B cell (primary cell): ENCODE measurements around the gene ENOX1. TPM values are rescaled to one million over a fixed set of nuclear protein-coding genes. Genes with fewer than 3 reads are reported as not detected.

Source experiments
- ATAC-seq: fragments of 200-7000 bp; cut with Tn5 transposase; one replicate; pipeline ENCODE4 v1.10.0; 2021; ENCODE audit warnings: low read depth, mild to moderate bottlenecking, moderate number of reproducible peaks, moderate library complexity
- CTCF ChIA-PET: fragments of 350-600 bp; sonication (Branson Sonifier 250); formaldehyde crosslinking; loops from one replicate; lab custom pipeline; 2021; ENCODE audit warnings: antibody characterized with exemption, inconsistent platforms; lab: Charles Lee
- POLR2A ChIA-PET: fragments of 350-600 bp; sonication (Branson Sonifier 250); formaldehyde crosslinking; loops from one replicate; lab custom pipeline; 2021; ENCODE audit warnings: antibody characterized with exemption; lab: Charles Lee
- DNase-seq: peaks from one replicate; pipeline ENCODE4 v3.0.0; 2013
- H2AFZ ChIP-seq: 2 replicates; pipeline ENCODE4 v1.6.1; 2012; ENCODE audit warnings: mild to moderate bottlenecking, low read depth, low read length; ENCODE audit not compliant: insufficient read depth, poor library complexity, severe bottlenecking
- H3K27ac ChIP-seq, 2 donors: 1 replicate in 1 of 2; 2 replicates in 1 of 2; pipeline ENCODE4 v1.5.1; 2012 to 2013; ENCODE audit warnings: low read length in 2 of 2, mild to moderate bottlenecking in 2 of 2, moderate library complexity in 1 of 2
- H3K27me3 ChIP-seq, 4 experiments: fragments of 200-600 bp in 1 of 4; sonication (generic) in 1 of 4; replicated peaks in 1 of 4; 1 replicate in 2 of 4; 2 replicates in 2 of 4; pipeline versions ENCODE4 v1.6.1 to v1.7.0; 2013 to 2016; ENCODE audit warnings: low read length in 3 of 4, mild to moderate bottlenecking in 2 of 4, mixed read lengths in 1 of 4, moderate library complexity in 1 of 4; ENCODE audit not compliant: insufficient read depth in 4 of 4, control insufficient read depth in 3 of 4; ENCODE audit errors: control extremely low read depth in 1 of 4
- H3K36me3 ChIP-seq, 2 experiments: replicated peaks in 1 of 2; 1 replicate in 1 of 2; 2 replicates in 1 of 2; pipeline versions ENCODE4 v1.6.1 to v1.7.1; 2013; ENCODE audit warnings: low read length in 1 of 2; ENCODE audit not compliant: insufficient read depth in 2 of 2, control insufficient read depth in 1 of 2; ENCODE audit errors: control extremely low read depth in 1 of 2, extremely low read depth in 1 of 2
- H3K4me1 ChIP-seq, 2 donors: fragments of 200-600 bp in 1 of 2; sonication (generic) in 1 of 2; 1 replicate in 1 of 2; 2 replicates in 1 of 2; pipeline versions ENCODE4 v1.5.1 to v1.6.1; 2013 to 2017; ENCODE audit warnings: low read length in 2 of 2; ENCODE audit not compliant: control insufficient read depth in 2 of 2, insufficient read depth in 2 of 2
- H3K4me2 ChIP-seq: replicated peaks from 2 replicates; pipeline ENCODE3; 2012; ENCODE audit warnings: mild to moderate bottlenecking, low read depth, low read length; ENCODE audit not compliant: poor library complexity, severe bottlenecking
- H3K4me3 ChIP-seq, 5 experiments: fragments of 200-600 bp in 1 of 5; sonication (generic) in 1 of 5; 1 replicate in 3 of 5; 2 replicates in 2 of 5; pipeline versions ENCODE4 v1.5.1 to v1.7.0; 2011 to 2016; ENCODE audit warnings: low read length in 4 of 5, mild to moderate bottlenecking in 4 of 5, low read depth in 2 of 5, control low read depth in 1 of 5, moderate library complexity in 1 of 5; ENCODE audit not compliant: insufficient read depth in 1 of 5; ENCODE audit errors: control extremely low read depth in 1 of 5, extremely low read depth in 1 of 5
- H3K79me2 ChIP-seq: fragments of 200-600 bp; sonication (generic); one replicate; pipeline ENCODE4 v1.6.0; 2016; ENCODE audit warnings: low read length; ENCODE audit not compliant: control insufficient read depth, insufficient read depth
- H3K9ac ChIP-seq: fragments of 200-600 bp; sonication (generic); 2 replicates; pipeline ENCODE4 v1.6.1; 2017; ENCODE audit warnings: mild to moderate bottlenecking, low read length, moderate library complexity
- H3K9me3 ChIP-seq, 3 donors: one replicate each; pipeline versions ENCODE4 v1.6.1 to v1.7.1; 2013; ENCODE audit warnings: low read length in 2 of 3; ENCODE audit not compliant: control insufficient read depth in 2 of 3, insufficient read depth in 1 of 3; ENCODE audit errors: control extremely low read depth in 1 of 3
- H4K20me1 ChIP-seq: 2 replicates; pipeline ENCODE4 v1.6.0; 2012; ENCODE audit warnings: mild to moderate bottlenecking, low read length; ENCODE audit not compliant: insufficient read depth, control insufficient read depth, poor library complexity, severe bottlenecking
- H3K27ac Mint-ChIP-seq: one replicate; pipeline ENCODE4 v1.8.0; 2021; ENCODE audit warnings: mixed read lengths
- H3K27me3 Mint-ChIP-seq: one replicate; pipeline ENCODE4 v1.8.0; 2021; ENCODE audit warnings: mixed read lengths
- H3K4me1 Mint-ChIP-seq: one replicate; pipeline ENCODE4 v1.8.0; 2021; ENCODE audit warnings: mixed read lengths
- H3K4me3 Mint-ChIP-seq: one replicate; pipeline ENCODE4 v1.8.0; 2021; ENCODE audit warnings: mixed read lengths
- H3K9me3 Mint-ChIP-seq: one replicate; pipeline ENCODE4 v1.8.0; 2022; ENCODE audit warnings: mixed read lengths; ENCODE audit not compliant: insufficient read depth
- EZH2 ChIP-seq: IDR thresholded peaks from 2 replicates; pipeline ENCODE4 v1.6.1; 2012; ENCODE audit warnings: borderline replicate concordance, low read depth, mild to moderate bottlenecking, moderate library complexity, low read length; ENCODE audit not compliant: insufficient read depth, poor library complexity, severe bottlenecking
- WGBS: methylation state at CpG from one replicate; pipeline ENCODE4 v1.1.5; 2013; ENCODE audit warnings: missing lambda C conversion rate; ENCODE audit not compliant: insufficient coverage; 5-methylcytosine and 5-hydroxymethylcytosine counted together
- intact Hi-C: fragments of 100-400 bp; cut with micrococcal nuclease; formaldehyde crosslinking; loops from one replicate; pipeline ENCODE4 v1.10.0; 2022
- polyA plus RNA-seq: library from polyadenylated mRNA; depleted of rRNA; stranded (reverse); fragments of >200 nt; gene quantifications from 2 replicates; pipeline ENCODE4 v1.2.3, GENCODE V29; 2012
- total RNA-seq, 2 donors: library from RNA; stranded (reverse); fragments of 120-200 nt in 1 of 2; gene quantifications; 1 replicate in 1 of 2; 2 replicates in 1 of 2; pipeline versions ENCODE4 v1.2.3 to v1.2.4, GENCODE V29; 2013 to 2022
- TF ChIP-seq, protein P1 (sequence below): fragments of 200-600 bp; IDR thresholded peaks from one replicate; pipeline ENCODE4 v1.8.0; 2022; ENCODE audit warnings: antibody characterized with exemption, mild to moderate bottlenecking

The ENOX1 gene
- total and polyA plus RNA-seq, 2 donors (not counting 1 experiment from before 2014, with no cell fraction given) = not detected

DNA sequence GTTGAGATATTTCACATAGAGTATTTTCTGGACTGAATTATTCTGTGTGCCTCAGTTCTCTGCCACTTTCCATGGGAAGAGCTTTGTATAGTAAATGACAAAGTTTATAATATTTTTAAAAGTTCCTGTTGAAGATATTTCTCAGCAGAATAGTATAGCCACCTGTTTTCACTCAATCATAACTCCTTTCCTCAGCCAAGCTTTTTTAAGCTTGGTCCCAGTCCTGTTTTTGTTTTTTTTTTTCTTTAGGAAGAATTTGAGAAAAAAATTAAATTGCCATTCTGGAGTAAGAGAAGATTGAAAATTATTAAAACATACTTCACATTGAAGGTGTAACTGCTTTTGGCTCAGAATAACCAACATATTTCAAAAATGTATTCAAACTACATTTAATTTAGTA, 55.5 kb downstream of the ENOX1 start:
- Histone ChIP-seq H3K4me3 (no peak overlapping the region), H3K79me2 (no peaks in the 10 kb centered on the region), H3K4me2 (no peak overlapping the region), H3K9ac (no peak overlapping the region), H3K9me3 (no peaks in the 10 kb centered on the region), H3K27me3 (peaks cover 0 to 4% (median 2%) of the 10 kb centered on the region in 4 experiments), H2AFZ (no peak overlapping the region), H3K27ac (no peak overlapping the region), H3K36me3 (no peaks in the 10 kb centered on the region), H3K4me1 (no peaks in the 10 kb centered on the region), H4K20me1 (no peaks in the 10 kb centered on the region)
- peaks cover 17% of the 10 kb centered on the region for H3K27me3 Mint-ChIP-seq
- no peaks in the 10 kb centered on the region for H3K4me1 Mint-ChIP-seq
- no peaks in the 10 kb centered on the region for H3K9me3 Mint-ChIP-seq
- DNase-seq (no peak), ATAC-seq (no peak)
- intact Hi-C loops = no loop called here
- POLR2A ChIA-PET = no interaction called here
- no peak for TF ChIP-seq EZH2
- TF ChIP-seq, protein P1, sequence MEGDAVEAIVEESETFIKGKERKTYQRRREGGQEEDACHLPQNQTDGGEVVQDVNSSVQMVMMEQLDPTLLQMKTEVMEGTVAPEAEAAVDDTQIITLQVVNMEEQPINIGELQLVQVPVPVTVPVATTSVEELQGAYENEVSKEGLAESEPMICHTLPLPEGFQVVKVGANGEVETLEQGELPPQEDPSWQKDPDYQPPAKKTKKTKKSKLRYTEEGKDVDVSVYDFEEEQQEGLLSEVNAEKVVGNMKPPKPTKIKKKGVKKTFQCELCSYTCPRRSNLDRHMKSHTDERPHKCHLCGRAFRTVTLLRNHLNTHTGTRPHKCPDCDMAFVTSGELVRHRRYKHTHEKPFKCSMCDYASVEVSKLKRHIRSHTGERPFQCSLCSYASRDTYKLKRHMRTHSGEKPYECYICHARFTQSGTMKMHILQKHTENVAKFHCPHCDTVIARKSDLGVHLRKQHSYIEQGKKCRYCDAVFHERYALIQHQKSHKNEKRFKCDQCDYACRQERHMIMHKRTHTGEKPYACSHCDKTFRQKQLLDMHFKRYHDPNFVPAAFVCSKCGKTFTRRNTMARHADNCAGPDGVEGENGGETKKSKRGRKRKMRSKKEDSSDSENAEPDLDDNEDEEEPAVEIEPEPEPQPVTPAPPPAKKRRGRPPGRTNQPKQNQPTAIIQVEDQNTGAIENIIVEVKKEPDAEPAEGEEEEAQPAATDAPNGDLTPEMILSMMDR = no peak
- no peak overlapping the region for H3K4me3 Mint-ChIP-seq
- CTCF ChIA-PET = no interaction called here
- H3K27ac Mint-ChIP-seq = no peak overlapping the region

DNA sequence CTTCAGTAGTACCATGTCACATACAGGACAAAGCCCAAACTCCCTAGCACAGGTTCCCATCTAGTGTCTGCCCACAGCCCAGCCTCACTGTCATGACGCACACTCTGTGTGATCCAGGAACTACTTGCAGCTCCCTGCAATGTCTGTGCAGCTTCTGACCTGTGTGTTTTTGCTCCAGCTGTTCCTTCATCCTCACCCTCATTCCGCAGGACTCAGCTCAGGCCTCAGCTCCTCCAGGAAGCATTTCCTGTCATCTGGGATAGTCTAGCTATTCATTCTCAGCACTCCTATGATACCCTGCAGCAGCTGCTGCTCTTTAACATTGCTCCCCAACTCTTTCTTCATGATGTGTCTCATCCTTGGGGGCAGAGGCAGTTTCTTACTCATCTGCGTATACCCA, 56.1 kb downstream of the ENOX1 start:
- Histone ChIP-seq H2AFZ (no peak overlapping the region), H3K27ac (no peak overlapping the region), H3K4me2 (no peak overlapping the region), H3K36me3 (no peaks in the 10 kb centered on the region), H3K79me2 (no peaks in the 10 kb centered on the region), H3K9ac (no peak overlapping the region), H3K9me3 (no peaks in the 10 kb centered on the region), H4K20me1 (no peaks in the 10 kb centered on the region), H3K27me3 (peaks cover 0 to 4% (median 2%) of the 10 kb centered on the region in 4 experiments), H3K4me3 (no peak overlapping the region), H3K4me1 (no peaks in the 10 kb centered on the region)
- intact Hi-C loops = no loop called here
- TF ChIP-seq EZH2 = no peak
- no peak for DNase-seq
- CTCF ChIA-PET = no interaction called here
- WGBS = 93% methylated on average over 2 of the region's 3 CpGs
- no peaks in the 10 kb centered on the region for H3K9me3 Mint-ChIP-seq
- POLR2A ChIA-PET = no interaction called here
- ATAC-seq = no peak
- H3K4me3 Mint-ChIP-seq = no peak overlapping the region
- H3K27me3 Mint-ChIP-seq = peaks cover 17% of the 10 kb centered on the region
- no peaks in the 10 kb centered on the region for H3K4me1 Mint-ChIP-seq
- no peak overlapping the region for H3K27ac Mint-ChIP-seq
